GM12878 (cell line): ENCODE results near the gene METTL27.
"Not testable (repeated sequence)": the region's sequence is repeated elsewhere in the genome, so short reads cannot be mapped to it uniquely, and the experiment has no call there.

Source experiments
- BRCA1 ChIP-seq: IDR thresholded peaks from 2 replicates; pipeline ENCODE4 v1.6.1; 2011; ENCODE audit warnings: low read depth, low read length, improper control_type of control experiment
- CBX3 ChIP-seq: fragments of 200-600 bp; sonication (generic); IDR thresholded peaks from 2 replicates; pipeline ENCODE4 v1.6.1; 2016; ENCODE audit warnings: low read depth, borderline replicate concordance
- CEBPB ChIP-seq, 2 experiments: fragments of 150-350 bp in 1 of 2; IDR thresholded peaks; 2 replicates each; pipeline ENCODE4 v1.6.1; 2012 to 2014; ENCODE audit warnings: low read depth in 2 of 2, low read length in 2 of 2, borderline replicate concordance in 1 of 2, inconsistent platforms in 1 of 2
- CHD2 ChIP-seq: IDR thresholded peaks from 2 replicates; pipeline ENCODE4 v1.6.1; 2011; ENCODE audit warnings: low read depth, low read length, improper control_type of control experiment, borderline replicate concordance
- EZH2 ChIP-seq: IDR thresholded peaks from 2 replicates; pipeline ENCODE4 v1.6.1; 2012; ENCODE audit warnings: low read depth, mild to moderate bottlenecking, control low read depth, inconsistent platforms, low read length, borderline replicate concordance; ENCODE audit not compliant: control insufficient read depth
- FOXK2 ChIP-seq: fragments of 450-650 bp; IDR thresholded peaks from 2 replicates; pipeline ENCODE4 v1.6.1; 2017; ENCODE audit warnings: mild to moderate bottlenecking, moderate library complexity
- POLR2A ChIP-seq: IDR thresholded peaks from 2 replicates; pipeline ENCODE4 v1.6.1; 2011; ENCODE audit warnings: low read depth, mild to moderate bottlenecking, low read length
- TF ChIP-seq, protein P1 (sequence below), 3 experiments: IDR thresholded peaks in 2 of 3; conservative IDR thresholded peaks in 1 of 3; 2 replicates each; pipeline ENCODE4 v1.5.1; 2011; ENCODE audit warnings: low read depth in 3 of 3, low read length in 3 of 3, mild to moderate bottlenecking in 3 of 3, control low read depth in 2 of 3, moderate library complexity in 2 of 3, inconsistent platforms in 1 of 3, mixed read lengths in 1 of 3; ENCODE audit not compliant: control insufficient read depth in 2 of 3, insufficient read depth in 1 of 3; ENCODE audit errors: extremely low read depth in 1 of 3

DNA sequence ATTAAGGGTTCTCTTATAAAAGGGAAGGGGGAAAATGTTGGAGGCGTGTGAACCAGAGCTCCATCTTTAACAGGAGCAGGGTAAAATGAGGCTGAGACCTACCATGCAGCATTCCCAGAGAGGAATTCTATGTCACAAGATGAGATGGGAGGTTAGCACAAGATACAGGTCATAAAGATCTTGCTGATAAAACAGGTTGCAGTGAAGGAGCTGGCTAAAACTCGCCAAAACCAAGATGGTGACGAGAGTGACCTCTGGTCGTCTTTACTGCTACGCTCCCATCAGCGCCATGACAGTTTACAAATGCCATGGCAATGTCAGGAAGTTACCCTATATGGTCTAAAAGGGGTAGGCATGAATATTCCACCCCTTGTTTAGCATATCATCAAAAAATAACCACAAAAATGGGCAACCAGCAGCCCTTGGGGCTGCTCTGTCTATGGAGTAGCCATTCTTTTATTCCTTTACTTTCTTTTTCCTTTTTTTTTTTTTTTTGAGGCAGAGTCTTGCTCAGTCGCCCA lies 51.1 kb downstream of the METTL27 start:
- TF ChIP-seq FOXK2; BRCA1; CHD2; POLR2A; CBX3; EZH2; CEBPB (IDR thresholded peaks at IDR 0.05; ENCODE audit: borderline replicate concordance in 1 of 2, low read depth in 2 of 2, low read length in 2 of 2): not testable (repeated sequence)
- TF ChIP-seq, protein P1, sequence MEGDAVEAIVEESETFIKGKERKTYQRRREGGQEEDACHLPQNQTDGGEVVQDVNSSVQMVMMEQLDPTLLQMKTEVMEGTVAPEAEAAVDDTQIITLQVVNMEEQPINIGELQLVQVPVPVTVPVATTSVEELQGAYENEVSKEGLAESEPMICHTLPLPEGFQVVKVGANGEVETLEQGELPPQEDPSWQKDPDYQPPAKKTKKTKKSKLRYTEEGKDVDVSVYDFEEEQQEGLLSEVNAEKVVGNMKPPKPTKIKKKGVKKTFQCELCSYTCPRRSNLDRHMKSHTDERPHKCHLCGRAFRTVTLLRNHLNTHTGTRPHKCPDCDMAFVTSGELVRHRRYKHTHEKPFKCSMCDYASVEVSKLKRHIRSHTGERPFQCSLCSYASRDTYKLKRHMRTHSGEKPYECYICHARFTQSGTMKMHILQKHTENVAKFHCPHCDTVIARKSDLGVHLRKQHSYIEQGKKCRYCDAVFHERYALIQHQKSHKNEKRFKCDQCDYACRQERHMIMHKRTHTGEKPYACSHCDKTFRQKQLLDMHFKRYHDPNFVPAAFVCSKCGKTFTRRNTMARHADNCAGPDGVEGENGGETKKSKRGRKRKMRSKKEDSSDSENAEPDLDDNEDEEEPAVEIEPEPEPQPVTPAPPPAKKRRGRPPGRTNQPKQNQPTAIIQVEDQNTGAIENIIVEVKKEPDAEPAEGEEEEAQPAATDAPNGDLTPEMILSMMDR (IDR thresholded peaks at IDR 0.05 in 2 of 3, conservative IDR thresholded peaks at IDR 0.05 in 1 of 3; ENCODE audit: control insufficient read depth in 2 of 3, extremely low read depth in 1 of 3, insufficient read depth in 1 of 3, low read depth in 3 of 3, low read length in 3 of 3): not testable (repeated sequence)
